Hindlimb muscle (tissue), 1 donor: Measurements from ENCODE around the gene PRKACA. TPM values are rescaled to one million over a fixed set of nuclear protein-coding genes. Genes with fewer than 3 reads are reported as not detected.
"Not testable (repeated sequence)": the region's sequence is repeated elsewhere in the genome, so short reads cannot be mapped to it uniquely, and the experiment has no call there.

Source experiments
- DNase-seq: peaks from one replicate; pipeline ENCODE4 v3.0.0-alpha.2; 2013
- polyA plus RNA-seq: library from polyadenylated mRNA; unstranded; fragments of 120-200 nt; gene quantifications from one replicate; pipeline ENCODE4 v1.2.1, GENCODE V29; 2013; ENCODE audit not compliant: insufficient read length

The PRKACA gene
- polyA plus RNA-seq, 1 donor, result 539 TPM

DNA sequence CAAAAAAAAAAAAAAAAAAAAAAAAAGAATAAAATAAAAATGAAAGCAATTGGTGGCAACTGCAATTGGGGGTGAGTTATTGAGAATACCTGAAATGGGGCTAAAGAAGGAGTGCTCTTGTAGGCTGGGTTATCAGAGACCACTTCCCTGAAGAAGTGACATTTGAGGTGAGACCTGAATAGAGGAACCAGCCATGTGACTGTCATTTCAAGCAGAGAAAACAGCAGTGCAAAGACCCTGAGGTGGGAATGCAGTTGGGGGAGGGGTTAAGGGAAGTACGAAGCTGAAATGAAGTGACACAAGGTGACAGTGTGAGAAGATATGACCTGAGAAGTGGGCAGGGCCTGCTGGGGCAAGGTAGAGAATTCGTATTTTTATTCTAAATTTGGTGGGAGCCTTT, 51.4 kb downstream of the PRKACA start:
- DNase-seq, result no peak

- no peak for DNase-seq
Measured at GRCh38 chr19:14063105-14063504, 54.5 kb downstream of the PRKACA start.

DNA sequence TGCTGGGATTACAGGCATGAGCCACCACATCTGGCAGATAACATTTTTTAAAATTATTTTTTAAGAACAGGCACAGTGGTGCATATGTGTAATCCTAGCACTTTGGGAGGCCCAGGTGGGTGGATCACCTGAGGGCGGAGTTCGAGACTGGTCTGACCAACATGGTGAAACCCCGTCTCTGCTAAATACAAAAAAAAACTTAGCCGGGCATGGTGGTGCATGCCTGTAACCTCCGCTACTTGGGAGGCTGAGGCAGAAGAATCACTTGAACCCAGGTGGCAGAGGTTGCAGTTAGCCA, 55.1 kb downstream of the PRKACA start:
- no peak for DNase-seq

DNA sequence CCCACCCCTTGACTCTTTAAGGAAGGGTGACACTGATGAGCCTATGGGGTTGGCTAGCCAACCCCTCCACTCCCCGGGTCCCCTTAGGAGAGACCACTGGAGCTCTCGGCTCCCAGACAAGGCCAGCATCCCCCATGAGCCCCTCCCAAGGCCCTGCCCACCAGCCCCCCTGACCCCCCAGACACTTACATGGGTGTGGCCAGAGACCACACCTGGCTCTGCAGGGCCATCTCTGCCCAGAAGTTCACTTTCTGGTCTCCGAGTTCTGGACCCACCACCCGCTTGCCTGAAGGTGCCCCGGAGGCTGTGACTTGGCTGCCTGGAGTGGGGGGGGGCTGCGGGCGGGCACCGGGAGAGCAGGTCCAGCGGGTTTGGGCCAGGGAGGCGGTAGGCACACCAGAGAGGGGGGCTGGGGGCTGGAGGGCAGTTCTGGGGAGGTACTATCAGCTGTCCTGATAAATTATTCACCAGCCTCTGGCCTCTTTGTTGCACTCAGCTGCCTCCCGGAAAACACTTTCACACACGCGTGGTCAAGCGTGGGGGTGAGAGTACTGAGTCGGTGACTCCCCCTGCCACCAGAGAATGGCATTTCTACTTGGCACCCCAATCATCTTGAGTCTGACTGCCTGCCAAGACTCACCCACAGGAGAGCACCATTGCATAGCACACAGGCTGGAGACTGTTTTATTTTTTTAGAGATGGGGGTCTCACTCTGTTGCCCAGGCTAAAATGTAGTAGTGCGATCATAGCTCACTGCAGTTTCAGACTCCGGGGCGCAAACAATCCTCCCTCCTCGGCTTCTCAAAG, 55.6 kb downstream of the PRKACA start, which contains the start of gene PALM3:
TSS of gene PALM3 (minus strand) at position 326 of the 807 bp plus-strand sequence. CDS start at position 230, 96 bp downstream.
- no peak for DNase-seq

DNA sequence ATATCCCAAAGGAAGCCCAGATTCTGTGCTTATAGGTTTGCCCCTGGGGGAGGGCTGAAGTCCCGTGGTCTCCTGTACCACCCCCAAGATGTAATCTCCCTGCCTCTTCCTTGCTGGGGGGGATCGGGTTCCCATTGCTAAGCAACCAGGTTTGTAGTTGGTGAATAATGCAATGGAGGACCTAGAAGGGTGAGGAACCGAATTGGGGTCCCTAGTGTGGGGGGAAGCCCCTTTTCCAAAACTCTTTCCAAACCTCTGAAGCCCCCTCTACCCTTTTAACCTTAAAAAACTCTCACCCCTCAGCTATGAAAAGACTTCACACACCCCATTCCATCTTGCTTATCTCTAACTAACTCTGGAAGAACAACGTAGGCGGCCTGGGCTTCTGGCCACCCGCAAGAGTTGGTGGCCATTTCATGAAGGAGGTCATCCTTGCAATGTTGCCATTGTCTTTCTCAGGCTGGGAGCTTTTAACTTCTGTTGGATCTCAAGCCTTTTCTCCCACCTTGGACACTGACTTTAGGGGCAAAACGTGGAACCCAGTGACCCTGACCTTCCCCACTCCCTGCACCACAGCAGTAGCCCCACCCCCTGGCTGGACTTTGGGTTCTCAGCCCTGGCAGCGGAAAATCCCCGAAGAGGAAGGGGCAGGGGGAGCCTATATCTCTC, 56.3 kb downstream of the PRKACA start:
- DNase-seq, result no peak

DNA sequence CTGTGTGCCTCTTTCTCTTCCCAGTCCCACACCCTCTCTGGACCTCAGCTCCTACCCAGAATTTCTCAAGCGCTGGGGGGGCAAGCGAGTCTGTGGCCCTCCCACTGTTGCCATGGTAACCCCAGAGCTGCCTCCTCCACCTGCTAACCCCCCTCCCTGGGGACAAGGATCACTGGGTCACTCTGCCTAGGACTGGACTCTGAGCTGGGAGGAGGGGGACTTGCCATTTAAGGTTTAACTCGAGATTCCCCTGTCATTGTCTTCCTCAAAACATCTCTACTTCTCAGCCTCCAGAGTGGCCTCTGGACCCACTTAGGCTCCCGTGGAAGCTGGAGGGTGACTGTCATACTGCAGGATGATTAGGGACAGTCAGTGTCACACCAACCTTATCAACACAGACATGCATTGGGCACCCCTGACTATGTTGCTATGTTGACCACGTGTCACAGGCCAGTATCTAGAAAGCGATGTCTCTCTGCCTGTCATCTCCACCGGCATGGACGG, 57.9 kb downstream of the PRKACA start:
- no peak for DNase-seq

DNA sequence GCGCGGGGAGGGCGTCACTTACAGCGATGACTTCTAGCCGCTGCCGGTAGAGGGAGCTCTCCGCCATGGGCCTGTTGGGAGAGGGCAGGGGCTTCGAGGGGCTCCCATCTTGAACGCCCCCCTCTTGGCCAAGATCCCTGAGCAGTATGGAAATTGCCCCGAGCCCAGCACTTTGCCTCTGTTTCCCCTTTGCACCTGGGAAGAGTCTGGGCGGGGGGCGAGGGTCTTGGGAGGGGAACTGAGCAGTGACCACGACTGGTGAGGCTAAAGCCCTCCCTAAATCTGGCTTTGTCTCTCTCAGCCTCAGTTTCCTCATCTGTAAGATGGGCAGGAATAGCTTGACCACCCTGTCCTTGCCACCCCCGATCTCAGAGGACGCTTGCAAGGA, 58.5 kb downstream of the PRKACA start:
- no peak for DNase-seq

- DNase-seq, result no peak
Measured at GRCh38 chr19:14058182-14059092, 59.1 kb downstream of the PRKACA start.

DNA sequence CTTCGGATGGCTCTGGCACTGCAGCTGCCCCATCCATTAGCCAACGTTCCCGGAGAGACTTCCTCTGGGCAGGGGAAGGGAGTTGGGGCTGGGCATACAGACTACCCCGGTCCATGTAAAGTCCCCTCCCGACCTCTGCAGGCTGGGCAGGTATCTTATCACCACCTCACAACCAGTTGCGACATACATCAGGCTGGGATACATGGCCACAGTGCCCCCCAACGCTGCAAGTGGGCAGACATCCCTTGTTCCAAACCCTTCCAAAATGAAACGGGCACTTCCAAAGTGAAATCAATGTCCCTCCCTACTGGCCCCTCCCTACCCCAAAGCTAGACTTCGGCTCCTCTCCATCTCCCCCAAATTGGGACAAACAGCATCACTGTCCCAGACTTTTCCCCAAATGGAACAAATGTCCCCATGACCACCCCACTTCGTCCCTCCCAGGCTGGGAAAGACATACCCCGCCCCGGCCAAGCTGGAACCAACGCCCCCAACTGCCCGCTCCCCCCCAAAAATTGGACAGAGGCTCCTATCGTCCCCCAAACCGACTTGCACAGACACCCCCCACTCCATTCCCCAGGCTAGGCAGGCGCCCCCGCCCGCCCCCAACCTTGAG, 60.7 kb downstream of the PRKACA start:
- DNase-seq, result no peak

- no peak for DNase-seq
Measured at GRCh38 chr19:14056069-14056666, 61.4 kb downstream of the PRKACA start.

- DNase-seq, result no peak
Measured at GRCh38 chr19:14055396-14055795, 62.2 kb downstream of the PRKACA start.

DNA sequence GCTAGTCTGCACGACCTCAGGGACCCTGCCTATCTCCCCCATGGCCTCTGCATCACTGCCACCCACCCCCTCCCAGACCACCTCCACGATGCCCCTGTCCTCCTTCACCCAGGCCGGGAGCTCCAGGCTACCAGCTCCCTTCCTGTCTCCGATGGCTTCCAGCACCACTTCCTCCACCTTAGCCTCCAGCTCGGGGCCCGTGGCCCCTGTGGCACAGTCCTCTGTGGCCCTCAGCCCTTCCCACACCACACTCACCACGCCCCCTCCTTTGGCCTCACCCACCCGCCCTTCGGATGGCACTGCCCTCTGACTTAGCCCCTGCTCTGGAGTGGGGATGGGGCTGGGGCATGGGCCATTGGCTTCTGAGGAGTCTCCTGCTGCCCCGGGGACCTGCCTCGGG, 62.8 kb downstream of the PRKACA start:
- no peak for DNase-seq

- no peak for DNase-seq
Measured at GRCh38 chr19:14054099-14054498, 63.5 kb downstream of the PRKACA start.

DNA sequence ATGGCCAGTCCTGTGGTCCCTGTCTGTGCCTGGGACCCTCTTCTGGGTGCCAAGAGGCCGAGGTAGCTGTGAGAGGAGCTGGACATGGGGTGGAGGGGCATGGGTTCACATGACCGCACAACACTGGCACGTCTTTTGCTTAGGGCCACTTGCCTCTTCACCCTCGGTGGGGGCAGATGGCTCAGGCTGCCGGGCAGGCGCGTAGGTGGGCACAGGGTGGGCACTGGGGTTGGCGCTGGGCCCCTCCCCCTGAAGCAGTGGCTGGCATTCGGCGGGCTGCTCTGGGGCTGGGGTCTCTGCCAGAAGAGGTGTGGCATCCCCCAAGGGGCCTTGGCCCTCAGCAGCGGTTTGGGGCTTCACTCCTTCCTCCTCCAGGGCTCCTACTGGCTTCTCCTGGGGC, 64.1 kb downstream of the PRKACA start:
- no peak for DNase-seq

- DNase-seq, result no peak
Measured at GRCh38 chr19:14053032-14053431, 64.5 kb downstream of the PRKACA start.

DNA sequence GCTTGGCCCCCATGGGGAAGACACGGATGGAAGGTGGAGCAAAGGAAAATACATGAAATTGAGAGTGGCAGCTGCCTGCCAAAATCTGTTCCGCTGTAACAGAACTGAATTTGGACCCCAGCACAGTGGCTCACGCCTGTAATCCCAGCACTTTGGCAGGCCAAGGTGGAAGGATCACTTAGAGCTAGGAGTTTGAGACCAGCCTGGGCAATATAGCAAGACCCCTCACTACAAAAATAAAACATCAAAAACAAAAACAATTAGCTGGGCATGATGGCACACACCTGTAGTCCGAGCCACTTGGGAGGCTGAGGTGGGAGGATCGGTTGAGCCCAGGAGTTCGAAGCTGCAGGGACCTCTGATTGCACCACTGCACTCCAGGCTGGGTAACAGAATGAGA, 65.1 kb downstream of the PRKACA start:
- DNase-seq, result no peak

- DNase-seq, result no peak
Measured at GRCh38 chr19:14051980-14052379, 65.6 kb downstream of the PRKACA start.

DNA sequence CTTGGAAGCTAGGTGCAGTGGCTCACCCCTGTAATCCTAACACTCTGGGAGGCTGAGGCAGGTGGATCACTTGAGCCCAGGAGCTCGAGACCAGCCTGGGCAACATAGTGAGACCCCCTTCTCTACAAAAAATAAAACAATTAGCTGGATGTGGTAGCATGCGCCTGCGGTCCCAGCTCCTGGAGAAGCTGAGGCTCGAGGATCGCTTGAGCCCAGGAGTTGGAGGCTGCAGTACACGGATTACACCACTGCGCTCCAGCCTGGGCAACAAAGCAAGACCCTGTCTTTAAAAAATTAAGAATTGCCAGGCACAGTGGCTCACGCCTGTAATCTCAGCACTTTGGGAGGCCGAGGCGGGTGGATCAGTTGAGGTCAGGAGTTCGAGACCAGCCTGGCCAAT, 66.6 kb downstream of the PRKACA start:
- not testable (repeated sequence) for DNase-seq

DNA sequence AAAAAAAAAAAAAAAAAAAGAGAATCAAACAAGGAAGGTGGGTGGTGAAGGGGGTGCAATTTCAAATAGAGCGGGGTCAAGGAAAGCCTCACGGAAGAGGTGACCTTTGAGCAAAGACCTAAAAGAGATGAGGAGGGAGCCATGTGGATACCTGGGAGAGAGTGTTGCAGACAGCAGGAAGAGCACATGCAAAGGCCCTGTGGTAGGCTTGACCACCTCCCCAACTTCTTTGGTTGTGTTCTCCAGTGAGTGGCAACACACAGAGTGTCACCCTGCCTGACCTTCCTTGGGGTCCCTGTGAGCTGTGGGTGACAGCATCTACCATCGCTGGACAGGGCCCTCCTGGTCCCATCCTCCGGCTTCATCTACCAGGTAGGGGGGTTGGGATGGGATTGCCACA, 67.0 kb downstream of the PRKACA start:
- no peak for DNase-seq

GRCh38 chr19:14048443-14049153, 69.0 kb downstream of the PRKACA start:
- no peak for DNase-seq

DNA sequence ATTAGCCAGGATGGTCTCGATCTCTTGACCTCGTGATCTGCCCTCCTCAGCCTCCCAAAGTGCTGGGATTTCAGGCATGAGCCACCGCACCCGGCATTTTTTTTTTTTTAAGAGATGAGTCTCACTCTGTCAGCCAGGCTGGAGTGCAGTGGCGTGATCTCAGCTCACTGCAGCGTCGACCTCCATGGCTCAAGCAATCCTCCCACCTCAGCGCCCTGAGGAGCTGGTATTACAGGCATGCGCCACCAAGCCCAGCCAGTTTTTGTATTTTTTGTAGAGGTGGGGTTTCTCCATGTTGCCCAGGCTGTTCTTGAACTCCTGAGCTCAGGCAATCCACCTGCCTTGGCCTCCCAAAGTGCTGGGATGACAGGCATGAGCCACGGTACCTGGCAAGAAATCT, 69.7 kb downstream of the PRKACA start:
- not testable (repeated sequence) for DNase-seq
